ENCODE results near the gene POLE.

POLE gene

GRCh38 chr12:132624910-132625630 is 62.1 kb downstream of the POLE start:
- no peak for DNase-seq

- DNase-seq: no peak
These were observed 62.8 kb downstream of the POLE start for GRCh38 chr12:132624186-132624855.

- DNase-seq: no peak
These were observed 63.9 kb downstream of the POLE start for GRCh38 chr12:132623072-132623869.

GRCh38 chr12:132622437-132623071 is 64.6 kb downstream of the POLE start:
- no peak for DNase-seq

GRCh38 chr12:132621657-132622435 is 65.3 kb downstream of the POLE start:
- DNase-seq: no peak

- no peak for DNase-seq
These were observed 66.1 kb downstream of the POLE start for GRCh38 chr12:132620899-132621656.

GRCh38 chr12:132620113-132620898 is 66.8 kb downstream of the POLE start:
- no peak for DNase-seq

- no peak for DNase-seq
These were observed 67.6 kb downstream of the POLE start for GRCh38 chr12:132619386-132620112.

- DNase-seq: no peak
These were observed 68.1 kb downstream of the POLE start for GRCh38 chr12:132619071-132619385.

GRCh38 chr12:132618683-132619043 is 68.5 kb downstream of the POLE start, which contains the start of gene P2RX2:
Gene P2RX2, plus strand, starts transcription at chr12:132618776. Its CDS starts 41 bp downstream, at chr12:132618817.
- DNase-seq: no peak

- peak; percentile 49 for DNase-seq
These were observed 69.1 kb downstream of the POLE start for GRCh38 chr12:132617822-132618682.

- no peak for DNase-seq
These were observed 69.9 kb downstream of the POLE start for GRCh38 chr12:132617135-132617701.

- no peak for DNase-seq
These were observed 71.5 kb downstream of the POLE start for GRCh38 chr12:132615579-132616038.

GRCh38 chr12:132614861-132615578 is 72.1 kb downstream of the POLE start:
- DNase-seq: peak; percentile 79

GRCh38 chr12:132614029-132614428 is 73.1 kb downstream of the POLE start:
- DNase-seq: no peak

GRCh38 chr12:132611620-132612019 is 75.5 kb downstream of the POLE start:
- no peak for DNase-seq

GRCh38 chr12:132610866-132611602 is 76.1 kb downstream of the POLE start:
- DNase-seq: peak; percentile 34
